Activated CD8-positive, alpha-beta T cell treated with anti-CD3 and anti-CD28 coated beads for 36 hours (primary cell): ENCODE data around the gene TTC28. TPM values are rescaled to one million over a fixed set of nuclear protein-coding genes. Genes with fewer than 3 reads are reported as not detected.

Source experiments
- ATAC-seq: fragments of 200-7000 bp; cut with Tn5 transposase; one replicate; pipeline ENCODE4 v1.10.0; 2021; ENCODE audit warnings: mild to moderate bottlenecking, moderate library complexity
- CTCF ChIA-PET: fragments of 350-600 bp; sonication (Branson Sonifier 250); formaldehyde crosslinking; loops from one replicate; lab custom pipeline; 2021; ENCODE audit warnings: antibody characterized with exemption; lab: Charles Lee
- POLR2A ChIA-PET: fragments of 350-600 bp; sonication (Branson Sonifier 250); formaldehyde crosslinking; loops from one replicate; lab custom pipeline; 2021; ENCODE audit warnings: antibody characterized with exemption; lab: Charles Lee
- DNase-seq: peaks from one replicate; pipeline ENCODE4 v3.0.0-alpha.2; 2020
- H3K27ac Mint-ChIP-seq: one replicate; pipeline ENCODE4 v1.8.0; 2021; ENCODE audit warnings: mild to moderate bottlenecking, mixed read lengths
- H3K27me3 Mint-ChIP-seq: one replicate; pipeline ENCODE4 v1.8.0; 2021; ENCODE audit warnings: mixed read lengths
- H3K36me3 Mint-ChIP-seq: one replicate; pipeline ENCODE4 v1.8.0; 2021; ENCODE audit warnings: low read depth, mixed read lengths
- H3K4me1 Mint-ChIP-seq: one replicate; pipeline ENCODE4 v1.8.0; 2021; ENCODE audit warnings: low read depth, mixed read lengths
- H3K4me3 Mint-ChIP-seq: one replicate; pipeline ENCODE4 v1.8.0; 2021; ENCODE audit warnings: mild to moderate bottlenecking, moderate library complexity, mixed read lengths
- H3K9me3 Mint-ChIP-seq: one replicate; pipeline ENCODE4 v1.8.0; 2021; ENCODE audit warnings: mixed read lengths
- CTCF ChIP-seq: fragments of 200-600 bp; IDR thresholded peaks from one replicate; pipeline ENCODE4 v1.8.0; 2022; ENCODE audit warnings: antibody characterized with exemption, mild to moderate bottlenecking
- intact Hi-C: fragments of 100-400 bp; cut with micrococcal nuclease; formaldehyde crosslinking; loops from one replicate; pipeline ENCODE4 v1.10.0; 2022
- total RNA-seq, 2 experiments: library from RNA; stranded (reverse); gene quantifications; one replicate each; pipeline ENCODE4 v1.2.3, GENCODE V29; 2021

Gene TTC28
- total RNA-seq, 2 experiments from 2014 or later = 0.58 to 1.9 TPM

- Mint-ChIP-seq H3K27ac (no peak overlapping the region), H3K9me3 (no peaks in the 10 kb centered on the region), H3K27me3 (peaks cover 2% of the 10 kb centered on the region), H3K4me3 (no peak overlapping the region), H3K36me3 (no peaks in the 10 kb centered on the region), H3K4me1 (no peaks in the 10 kb centered on the region)
- intact Hi-C loops = no loop called here
- ChIA-PET CTCF (no interaction called here), POLR2A (no interaction called here)
- TF ChIP-seq CTCF = no peak
- ATAC-seq (no peak), DNase-seq (no peak)
These were observed 442.5 kb downstream of the TTC28 start for GRCh38 chr22:28237112-28237511.

- Mint-ChIP-seq H3K4me1 (no peaks in the 10 kb centered on the region), H3K27ac (no peak overlapping the region), H3K27me3 (peaks cover 2% of the 10 kb centered on the region), H3K9me3 (no peaks in the 10 kb centered on the region), H3K4me3 (no peak overlapping the region), H3K36me3 (no peaks in the 10 kb centered on the region)
- ChIA-PET CTCF (no interaction called here), POLR2A (no interaction called here)
- no peak for DNase-seq
- intact Hi-C loops = no loop called here
- TF ChIP-seq CTCF = no peak
- no peak for ATAC-seq
These were observed 447.4 kb downstream of the TTC28 start for GRCh38 chr22:28232204-28232603.

- no peak for TF ChIP-seq CTCF
- H3K36me3 Mint-ChIP-seq = no peaks in the 10 kb centered on the region
- peaks cover 2% of the 10 kb centered on the region for H3K27me3 Mint-ChIP-seq
- no peak overlapping the region for H3K27ac Mint-ChIP-seq
- H3K9me3 Mint-ChIP-seq = no peaks in the 10 kb centered on the region
- DNase-seq (no peak), ATAC-seq (no peak)
- H3K4me3 Mint-ChIP-seq = no peak overlapping the region
- intact Hi-C loops = no loop called here
- no peaks in the 10 kb centered on the region for H3K4me1 Mint-ChIP-seq
- CTCF ChIA-PET = no interaction called here
- POLR2A ChIA-PET = no interaction called here
These were observed 448.2 kb downstream of the TTC28 start for GRCh38 chr22:28231441-28231840.

- no peak overlapping the region for H3K4me3 Mint-ChIP-seq
- DNase-seq = no peak
- peaks cover 2% of the 10 kb centered on the region for H3K27me3 Mint-ChIP-seq
- H3K4me1 Mint-ChIP-seq = no peaks in the 10 kb centered on the region
- no peaks in the 10 kb centered on the region for H3K9me3 Mint-ChIP-seq
- no peak for ATAC-seq
- intact Hi-C loops = no loop called here
- ChIA-PET CTCF (no interaction called here), POLR2A (no interaction called here)
- H3K36me3 Mint-ChIP-seq = no peaks in the 10 kb centered on the region
- no peak for TF ChIP-seq CTCF
- no peak overlapping the region for H3K27ac Mint-ChIP-seq
These were observed 449.0 kb downstream of the TTC28 start for GRCh38 chr22:28230671-28231070.

- CTCF ChIA-PET = interaction anchor here (0.8 to 1.0 kb wide), 2 partner anchors 11 to 23 kb away, joined by 3 read pairs; no protein-coding TSS in a partner anchor
These were observed 449.8 kb downstream of the TTC28 start for GRCh38 chr22:28229566-28230485.

More at GRCh38 chr22:28229566-28230485, 449.8 kb downstream of the TTC28 start:
- H3K27me3 Mint-ChIP-seq = peaks cover 2% of the 10 kb centered on the region
- H3K4me1 Mint-ChIP-seq = no peaks in the 10 kb centered on the region
- TF ChIP-seq CTCF = no peak
- H3K4me3 Mint-ChIP-seq = no peak overlapping the region
- ATAC-seq (no peak), DNase-seq (no peak)
- POLR2A ChIA-PET = no interaction called here
- no peak overlapping the region for H3K27ac Mint-ChIP-seq
- H3K36me3 Mint-ChIP-seq = no peaks in the 10 kb centered on the region
- intact Hi-C loops = no loop called here
- no peaks in the 10 kb centered on the region for H3K9me3 Mint-ChIP-seq
